ENCODE measurements around the gene EIPR1.

The EIPR1 gene

DNA sequence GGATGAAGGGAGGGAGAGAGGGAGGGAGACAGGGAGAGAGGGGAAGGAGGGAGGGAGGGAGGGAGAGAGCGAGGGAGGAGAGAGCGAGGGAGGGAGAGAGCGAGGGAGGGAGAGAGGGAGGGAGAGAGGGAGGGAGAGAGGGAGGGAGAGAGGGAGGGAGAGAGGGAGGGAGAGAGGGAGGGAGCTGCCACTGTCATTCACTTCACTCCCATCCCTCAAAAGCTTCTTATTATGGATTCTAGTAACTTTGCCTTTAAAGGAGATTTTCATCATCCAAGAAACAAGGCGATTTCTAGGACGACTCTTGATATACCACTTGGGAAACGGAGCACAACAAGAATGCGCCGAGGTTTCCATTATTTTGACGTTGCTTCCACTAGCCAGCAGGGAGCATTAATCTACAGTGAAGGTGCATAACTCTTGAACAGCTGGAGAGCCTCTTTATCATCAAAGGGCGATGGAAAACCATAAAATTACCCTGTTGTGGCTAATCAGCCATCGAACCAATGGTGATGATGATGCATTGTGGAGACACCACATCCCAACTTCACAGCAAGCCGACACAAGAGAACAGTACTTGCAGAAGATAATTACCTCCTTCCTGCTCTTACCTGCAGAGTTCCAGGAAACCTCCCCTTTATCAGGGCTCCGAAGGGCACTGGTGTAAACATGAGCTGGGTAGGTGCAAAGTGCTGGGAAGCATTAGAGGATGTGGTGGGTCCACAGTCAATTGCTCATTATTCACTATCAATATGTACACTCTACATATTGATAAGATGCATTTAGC lies 130.5 kb downstream of the EIPR1 start:
- H3K27ac ChIP-seq, result no peak overlapping the region
- TF ChIP-seq, protein P1, sequence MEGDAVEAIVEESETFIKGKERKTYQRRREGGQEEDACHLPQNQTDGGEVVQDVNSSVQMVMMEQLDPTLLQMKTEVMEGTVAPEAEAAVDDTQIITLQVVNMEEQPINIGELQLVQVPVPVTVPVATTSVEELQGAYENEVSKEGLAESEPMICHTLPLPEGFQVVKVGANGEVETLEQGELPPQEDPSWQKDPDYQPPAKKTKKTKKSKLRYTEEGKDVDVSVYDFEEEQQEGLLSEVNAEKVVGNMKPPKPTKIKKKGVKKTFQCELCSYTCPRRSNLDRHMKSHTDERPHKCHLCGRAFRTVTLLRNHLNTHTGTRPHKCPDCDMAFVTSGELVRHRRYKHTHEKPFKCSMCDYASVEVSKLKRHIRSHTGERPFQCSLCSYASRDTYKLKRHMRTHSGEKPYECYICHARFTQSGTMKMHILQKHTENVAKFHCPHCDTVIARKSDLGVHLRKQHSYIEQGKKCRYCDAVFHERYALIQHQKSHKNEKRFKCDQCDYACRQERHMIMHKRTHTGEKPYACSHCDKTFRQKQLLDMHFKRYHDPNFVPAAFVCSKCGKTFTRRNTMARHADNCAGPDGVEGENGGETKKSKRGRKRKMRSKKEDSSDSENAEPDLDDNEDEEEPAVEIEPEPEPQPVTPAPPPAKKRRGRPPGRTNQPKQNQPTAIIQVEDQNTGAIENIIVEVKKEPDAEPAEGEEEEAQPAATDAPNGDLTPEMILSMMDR (conservative IDR thresholded peaks at IDR 0.05), result no peak

DNA sequence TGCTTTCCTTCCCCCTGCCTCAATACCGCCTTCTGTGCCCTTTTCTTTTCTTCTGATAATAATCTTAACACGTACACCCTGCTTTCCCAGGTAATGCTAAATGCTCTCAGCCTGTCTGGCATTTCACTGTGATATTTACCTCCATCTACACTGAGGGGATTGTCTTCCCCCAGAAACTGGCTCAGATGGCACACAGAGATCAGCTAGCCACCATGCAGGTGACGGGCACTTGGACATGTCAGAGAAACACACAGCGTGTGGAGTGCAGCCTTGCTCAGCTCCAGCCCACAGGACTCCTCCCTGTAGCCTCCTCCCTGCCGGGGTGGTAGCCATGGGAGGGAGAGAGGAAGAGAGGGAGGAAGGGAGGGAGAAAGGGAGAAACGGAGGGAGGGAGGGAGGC lies 131.2 kb downstream of the EIPR1 start:
- H3K27ac ChIP-seq, result no peak overlapping the region
- TF ChIP-seq, protein P1 (conservative IDR thresholded peaks at IDR 0.05), result no peak

DNA sequence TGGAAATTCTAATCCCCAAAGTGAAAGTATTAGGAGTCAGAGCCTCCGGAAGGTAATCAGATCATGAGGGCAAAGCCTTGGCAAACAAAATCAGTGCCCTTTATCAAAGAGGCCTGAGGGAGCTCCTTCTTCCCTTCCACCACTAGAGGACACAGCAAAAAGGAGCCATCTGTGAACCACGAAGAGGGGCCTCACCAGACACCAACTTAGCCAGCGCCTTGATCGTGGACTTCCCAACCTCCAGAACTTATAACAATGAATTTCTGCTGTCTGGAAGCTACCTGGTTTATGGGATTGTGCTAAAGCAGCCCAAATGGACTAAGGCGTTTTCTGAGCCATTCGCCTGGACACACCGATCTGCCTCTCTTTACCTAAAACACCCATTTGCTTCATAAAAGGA lies 133.1 kb downstream of the EIPR1 start:
- no peak overlapping the region for H3K27ac ChIP-seq
- TF ChIP-seq, protein P1 (conservative IDR thresholded peaks at IDR 0.05), result no peak

DNA sequence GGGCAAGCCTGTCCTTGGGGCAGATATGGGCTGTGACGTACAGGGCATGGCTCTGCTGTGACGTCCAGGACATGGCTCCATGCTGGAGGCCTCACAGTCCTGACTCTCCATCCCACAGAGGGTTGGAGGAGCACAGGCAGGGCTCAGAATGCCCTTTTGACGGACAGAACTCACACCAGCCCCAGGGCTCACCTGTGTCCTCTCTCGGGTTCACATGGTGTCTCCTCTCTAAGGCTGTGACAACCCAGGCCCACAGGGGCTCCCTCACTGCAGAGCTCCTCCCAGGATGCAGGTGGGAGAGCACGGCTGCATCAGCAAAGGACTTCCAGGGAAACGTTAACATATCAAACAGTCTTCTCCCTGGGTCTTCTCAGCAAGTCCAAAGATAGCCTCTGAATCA lies 133.8 kb downstream of the EIPR1 start:
- TF ChIP-seq, protein P1 (conservative IDR thresholded peaks at IDR 0.05), result no peak
- H3K27ac ChIP-seq, result no peak overlapping the region

DNA sequence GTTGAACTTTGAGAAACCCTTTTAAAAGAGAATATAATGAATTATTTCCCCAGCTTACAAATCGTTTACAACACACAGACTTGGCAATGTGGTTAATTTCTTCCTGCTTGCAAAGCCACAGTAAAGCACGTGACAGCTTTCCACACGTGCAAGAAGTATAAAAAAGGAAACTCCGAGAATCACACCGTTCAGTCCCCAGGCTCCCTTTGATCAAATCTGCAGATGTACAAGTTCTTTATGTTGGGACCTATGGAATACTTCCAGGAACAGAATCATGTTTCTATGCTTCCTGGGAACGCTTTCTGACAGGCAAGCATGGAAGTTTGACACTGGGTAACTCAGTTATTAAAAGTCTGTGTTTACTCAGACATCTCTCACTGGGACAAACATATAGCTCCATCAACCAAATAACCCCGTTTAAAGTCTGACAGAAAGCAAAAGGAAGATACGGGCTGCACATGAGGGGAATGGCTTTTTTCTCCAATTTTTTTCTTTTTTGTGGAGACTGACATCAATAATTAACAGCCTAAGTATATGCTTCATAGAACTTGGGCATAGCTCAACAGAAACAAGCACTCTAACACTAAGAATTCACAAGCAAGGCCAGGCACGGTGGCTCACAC lies 134.8 kb downstream of the EIPR1 start:
- no peak overlapping the region for H3K27ac ChIP-seq
- TF ChIP-seq, protein P1 (conservative IDR thresholded peaks at IDR 0.05), result no peak

DNA sequence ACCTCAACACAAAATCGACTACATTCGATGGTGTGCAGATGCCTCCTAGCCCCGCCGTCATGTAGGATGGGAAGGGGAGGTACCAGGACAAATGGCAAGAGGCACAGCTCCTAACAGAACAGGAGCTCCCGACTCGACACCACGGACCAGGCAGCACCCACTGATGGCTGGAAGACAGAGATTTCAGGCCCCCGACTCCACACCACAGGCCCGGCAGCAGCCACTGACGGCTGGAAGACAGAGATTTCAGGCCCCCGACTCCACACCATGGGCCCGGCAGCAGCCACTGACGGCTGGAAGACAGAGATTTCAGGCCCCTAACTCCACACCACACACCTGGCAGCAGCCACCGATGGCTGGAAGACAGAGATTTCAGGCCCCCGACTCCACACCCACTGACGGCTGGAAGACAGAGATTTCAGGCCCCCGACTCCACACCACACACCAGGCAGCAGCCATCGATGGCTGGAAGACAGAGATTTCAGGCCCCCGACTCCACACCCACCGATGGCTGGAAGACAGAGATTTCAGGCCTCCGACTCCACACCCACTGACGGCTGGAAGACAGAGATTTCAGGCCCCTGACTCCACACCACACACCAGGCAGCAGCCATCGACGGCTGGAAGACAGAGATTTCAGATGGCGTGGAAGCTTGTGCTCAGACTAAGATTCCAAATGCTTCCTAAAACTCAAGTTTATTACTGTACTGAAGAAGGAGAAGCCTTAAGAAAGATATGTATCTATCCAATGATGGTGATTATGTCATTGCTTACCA lies 135.5 kb downstream of the EIPR1 start:
- TF ChIP-seq, protein P1 (conservative IDR thresholded peaks at IDR 0.05), result no peak
- no peak overlapping the region for H3K27ac ChIP-seq
